Measurements from ENCODE around the gene ANKRD12.
"Not testable (repeated sequence)": the region's sequence is repeated elsewhere in the genome, so short reads cannot be mapped to it uniquely, and the experiment has no call there.

The ANKRD12 gene
- total RNA-seq = 277 to 399 reads per million in 2 donors

DNA sequence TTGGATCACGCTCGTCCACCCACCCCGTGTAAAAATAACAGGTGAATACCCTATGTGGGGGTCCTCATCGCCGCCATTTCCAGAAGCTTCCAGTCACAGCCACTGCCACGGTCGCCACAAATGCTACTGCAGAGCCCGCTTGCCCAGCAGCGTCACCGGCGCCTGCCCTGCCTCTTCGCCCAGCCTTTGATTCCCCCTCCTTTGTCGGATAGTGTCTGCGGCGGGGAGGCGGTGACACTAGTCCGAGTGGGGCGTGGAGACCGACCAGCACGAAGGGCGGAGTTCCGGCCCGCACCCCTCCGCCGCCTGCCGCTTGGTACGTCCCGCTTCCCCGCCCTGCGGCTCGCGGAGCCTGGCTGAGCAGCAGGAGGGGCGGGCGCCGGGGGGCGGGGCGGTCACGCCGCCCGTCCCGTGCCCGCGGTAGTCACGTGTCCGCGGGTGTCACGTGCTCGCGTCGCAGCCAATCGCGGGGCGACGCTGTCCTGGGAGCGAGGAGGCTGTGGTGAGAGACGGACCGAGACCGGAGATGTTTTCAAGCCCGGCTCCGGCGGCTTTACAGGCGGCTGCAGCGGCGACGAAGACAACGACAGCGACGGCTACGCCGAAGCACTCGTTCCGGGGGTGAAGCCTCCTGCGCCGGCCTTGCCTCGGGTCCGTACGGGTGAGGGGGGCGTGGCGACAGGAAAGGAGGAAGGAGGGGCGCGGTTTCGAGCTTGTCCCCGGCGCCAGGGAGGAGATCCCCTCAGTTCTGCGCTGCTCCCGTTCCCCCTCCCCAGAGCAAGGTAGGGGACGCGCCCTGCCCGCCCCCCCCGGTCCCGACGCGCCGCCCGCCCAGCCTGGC lies at the start of gene ANKRD12:
Gene ANKRD12, plus strand, starts transcription at position 467 of the 841 bp plus-strand sequence. CDS start 45,652 bp downstream, outside the sequence.
- peak; percentile 96 to 99 (median 98) for DNase-seq

DNA sequence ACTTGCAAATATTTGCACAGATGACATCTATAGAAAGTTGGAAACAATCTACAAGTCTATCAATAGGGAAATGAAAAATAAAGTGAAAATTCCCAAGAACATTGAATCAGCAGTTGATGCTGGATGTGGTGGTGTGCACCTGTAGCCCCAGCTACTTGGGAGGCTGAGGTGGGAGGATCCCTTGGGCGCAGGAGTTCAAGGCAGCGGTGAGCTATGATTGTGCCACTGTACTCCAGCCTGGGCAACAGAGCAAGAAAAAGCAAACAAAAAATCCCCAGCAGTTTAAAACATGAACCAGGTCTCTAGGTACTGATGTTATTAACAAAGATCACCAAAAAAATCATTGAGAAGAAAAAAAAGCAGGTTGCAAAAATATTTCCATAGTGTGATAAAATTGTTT lies 49.4 kb upstream of the ANKRD12 start:
- no peak for DNase-seq

DNA sequence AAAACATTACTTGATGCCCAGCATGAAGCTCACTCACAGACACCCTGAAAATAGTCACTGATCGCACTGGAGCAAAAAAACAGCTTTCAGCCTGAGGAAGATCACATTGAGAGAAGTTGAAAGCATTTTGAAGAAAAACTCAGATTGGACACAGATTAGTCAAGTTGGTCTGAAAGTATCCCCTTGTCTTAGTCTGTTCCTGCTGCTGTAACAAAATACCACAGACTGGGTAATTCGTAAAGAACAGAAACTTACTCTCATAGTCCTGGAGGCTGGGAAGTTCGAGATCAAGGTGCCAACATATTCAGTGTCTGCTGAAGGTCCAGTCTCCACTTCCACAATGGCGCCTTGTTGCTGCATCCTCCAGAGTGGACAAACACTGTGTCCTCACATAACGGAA lies 48.3 kb upstream of the ANKRD12 start:
- peak in 1 of 5 experiments; percentile 44 for DNase-seq

DNA sequence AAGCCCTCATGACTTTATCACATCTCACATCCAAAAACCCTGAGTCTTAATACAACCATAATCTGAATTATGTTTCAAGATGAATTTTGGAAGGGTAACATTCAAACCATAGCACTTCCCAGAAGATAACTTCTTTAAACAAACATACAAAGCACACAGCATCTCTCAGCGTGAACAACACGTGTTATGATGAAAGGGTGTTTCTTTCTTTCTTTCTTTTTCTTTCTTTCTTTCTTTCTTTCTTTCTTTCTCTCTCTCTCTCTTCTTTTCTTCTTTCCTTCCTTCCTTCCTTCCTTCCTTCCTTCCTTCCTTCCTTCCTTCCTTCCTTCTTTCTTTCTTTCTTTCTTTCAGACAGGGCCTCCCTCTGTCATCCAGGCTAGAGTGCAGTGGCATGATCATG lies 47.9 kb upstream of the ANKRD12 start:
- DNase-seq = not testable (repeated sequence)

DNA sequence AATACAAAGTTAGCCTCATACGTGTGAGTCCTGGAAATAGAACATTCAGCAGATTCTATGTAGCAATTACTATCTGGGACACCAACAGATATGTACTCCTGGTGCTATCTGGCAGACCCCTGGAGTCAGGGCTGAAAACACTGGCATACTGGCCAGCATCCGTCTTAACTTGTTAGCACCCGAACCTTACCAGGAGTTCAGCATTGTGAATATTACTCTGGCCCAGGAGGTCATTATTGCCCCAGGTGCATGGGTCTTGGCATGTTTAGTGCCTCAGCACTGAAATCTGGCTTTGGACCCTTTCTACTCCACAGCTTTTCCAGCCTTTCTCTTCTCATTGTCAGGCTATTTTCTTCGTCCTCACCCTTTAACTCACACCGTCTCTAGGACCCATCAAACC lies 46.0 kb upstream of the ANKRD12 start:
- DNase-seq = no peak

DNA sequence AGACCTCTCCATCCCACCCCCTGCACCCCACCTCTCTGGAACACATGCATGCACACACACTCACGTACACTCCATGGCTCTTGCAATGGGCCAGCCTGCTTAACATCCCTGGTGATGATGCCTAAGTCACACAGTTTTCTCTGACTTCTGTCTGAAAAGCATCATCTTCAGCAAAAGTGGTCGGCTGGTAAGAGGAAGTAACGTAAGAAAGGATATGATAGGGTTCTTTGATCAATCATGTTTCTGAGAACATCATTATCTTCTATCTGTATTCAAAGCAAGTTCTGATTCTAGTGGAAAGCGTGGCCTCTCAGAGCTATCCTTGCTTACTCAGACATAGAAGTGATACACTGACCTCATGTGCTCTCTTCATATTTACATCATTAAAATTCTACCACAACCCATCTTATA lies 45.5 kb upstream of the ANKRD12 start:
- peak in 3 of 5 experiments; percentile 34 to 93 (median 38) for DNase-seq

DNA sequence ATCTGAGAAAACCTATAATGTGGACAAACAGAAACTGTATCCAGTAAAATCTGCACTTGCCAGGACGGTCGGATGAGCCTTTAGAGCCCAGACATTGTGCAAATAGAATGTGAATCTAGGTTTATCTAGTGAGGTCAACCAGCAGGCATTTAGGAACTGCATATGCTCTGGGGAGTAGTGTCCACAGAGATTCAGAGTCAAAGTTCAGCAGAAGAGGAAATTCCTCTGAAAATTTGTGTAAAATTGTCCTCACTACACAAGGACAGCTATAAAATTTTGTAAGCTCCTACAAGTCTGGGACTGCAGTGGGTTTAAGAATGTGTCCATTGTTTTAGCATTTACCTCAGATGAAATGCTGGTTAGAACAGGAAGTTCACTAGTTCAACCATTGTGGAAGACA lies 43.9 kb upstream of the ANKRD12 start:
- DNase-seq = no peak

DNA sequence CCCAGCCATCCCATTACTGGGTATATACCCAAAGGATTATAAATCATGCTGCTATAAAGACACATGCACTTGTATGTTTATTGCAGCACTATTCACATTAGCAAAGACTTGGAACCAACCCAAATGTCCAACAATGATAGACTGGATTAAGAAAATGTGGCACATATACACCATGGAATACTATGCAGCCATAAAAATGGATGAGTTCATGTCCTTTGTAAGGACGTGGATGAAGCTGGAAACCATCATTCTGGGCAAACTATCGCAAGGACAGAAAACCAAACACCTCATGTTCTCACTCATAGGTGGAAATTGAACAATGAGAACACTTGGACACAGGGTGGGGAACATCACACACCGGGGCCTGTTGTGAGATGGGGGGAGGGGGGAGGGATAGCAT lies 43.5 kb upstream of the ANKRD12 start:
- not testable (repeated sequence) for DNase-seq

DNA sequence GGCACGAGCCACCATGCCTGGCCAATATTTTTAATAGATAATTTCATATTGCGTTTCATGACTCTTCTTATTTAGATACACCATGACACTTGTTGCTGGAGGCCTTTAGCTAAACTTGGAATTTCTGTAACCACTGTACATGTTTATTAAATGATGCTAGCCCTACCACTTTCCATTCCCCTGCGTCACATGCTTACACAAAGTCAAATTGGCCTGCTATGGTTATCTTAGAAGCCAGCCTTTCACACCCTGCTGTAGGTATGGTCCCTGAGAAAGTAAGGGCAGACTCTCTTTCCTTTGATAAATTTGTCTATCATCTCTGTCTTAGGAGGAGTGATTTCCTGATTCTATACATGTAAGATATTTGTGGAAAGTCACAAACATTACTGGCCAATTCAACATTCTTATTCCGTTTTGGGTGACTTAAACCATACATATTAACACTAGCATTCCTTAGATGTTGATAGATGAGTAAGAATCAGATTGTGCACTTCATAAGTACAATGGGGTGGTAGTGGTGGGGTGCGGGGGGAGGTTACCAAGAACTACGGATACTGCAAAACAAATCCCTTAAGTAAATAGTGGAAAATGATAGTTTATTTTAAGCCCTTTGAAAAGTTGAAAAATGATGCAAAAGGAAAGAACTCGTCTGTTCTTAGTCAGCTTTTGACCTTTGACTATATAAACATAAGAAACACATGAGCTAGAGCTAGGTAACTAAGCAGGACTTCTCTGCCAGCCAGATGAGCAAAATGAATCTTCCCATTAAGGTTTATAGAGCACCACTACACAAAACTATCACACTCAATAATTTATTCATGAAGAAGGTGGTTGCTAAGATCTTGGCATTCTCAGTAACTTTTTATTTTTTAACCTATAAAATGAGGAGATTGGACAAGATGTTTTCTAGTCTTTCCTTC lies 42.0 kb upstream of the ANKRD12 start:
- peak in 2 of 5 experiments; percentile 64 to 85 for DNase-seq

DNA sequence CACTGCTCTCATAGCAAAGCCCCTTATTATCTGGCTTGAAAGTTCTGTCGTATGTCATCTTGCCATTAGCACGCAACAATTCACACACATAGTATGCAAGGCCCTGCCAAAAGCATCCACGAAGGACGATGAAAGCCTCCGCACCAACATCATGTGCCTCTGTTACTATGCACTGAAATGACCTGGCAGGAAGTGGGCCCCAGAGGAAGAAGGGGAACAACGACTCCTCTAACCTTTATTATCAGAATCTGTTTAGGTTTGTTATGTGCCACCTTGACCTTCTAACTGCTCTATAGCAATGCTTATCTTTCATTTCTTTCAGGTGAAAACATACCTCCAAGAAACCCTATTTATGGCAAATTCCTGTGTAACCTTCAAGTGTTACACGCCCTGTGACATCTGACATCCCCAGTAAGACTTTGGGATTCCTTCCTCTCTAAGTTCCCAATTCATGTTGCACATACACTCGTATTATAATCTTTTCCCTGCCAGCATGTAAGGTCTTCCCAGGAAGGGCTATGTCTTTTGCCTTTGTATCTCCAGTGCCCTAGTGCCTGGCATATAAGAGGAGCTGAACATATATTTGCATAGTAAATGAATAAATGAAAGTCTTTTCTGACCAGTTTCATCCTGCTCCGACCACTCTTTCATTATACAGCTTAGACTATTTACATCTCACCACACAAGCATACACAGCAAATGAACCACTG lies 41.1 kb upstream of the ANKRD12 start:
- peak in 3 of 5 experiments; percentile 41 to 93 (median 52) for DNase-seq

DNA sequence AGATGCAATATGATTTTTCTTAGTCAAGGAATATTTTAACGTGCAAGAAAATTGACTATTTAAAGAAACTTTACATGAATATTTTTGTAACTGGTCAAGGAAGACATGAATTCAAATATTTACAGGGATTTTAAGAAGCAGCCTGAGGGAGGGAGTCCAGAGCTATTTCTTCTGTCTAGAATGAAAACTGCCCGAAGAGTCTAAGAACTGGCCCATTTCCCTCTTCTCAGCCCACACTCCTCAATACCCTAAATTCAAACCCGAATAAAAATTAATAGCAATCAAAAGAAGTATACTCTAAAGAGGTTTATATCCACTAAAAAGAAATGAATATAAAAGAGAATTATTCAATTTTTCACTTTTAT lies 40.6 kb upstream of the ANKRD12 start:
- no peak for DNase-seq

DNA sequence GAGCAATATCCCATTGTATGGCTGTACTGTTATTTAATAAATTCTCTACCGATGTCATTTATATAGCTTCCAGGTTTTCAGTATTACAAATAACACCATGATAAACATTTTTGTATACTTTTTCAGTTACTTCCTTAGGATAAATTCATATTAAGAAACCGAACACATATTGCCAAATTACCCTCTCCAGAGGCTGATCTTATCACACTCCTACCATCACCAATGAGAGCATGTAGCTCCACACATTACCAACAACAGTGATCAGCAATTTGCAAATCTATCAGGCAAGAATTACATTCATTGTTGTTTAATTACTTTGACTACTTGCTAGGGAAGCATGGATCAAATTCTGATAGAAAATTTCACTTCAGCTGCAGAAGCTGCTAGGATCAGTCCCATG lies 39.9 kb upstream of the ANKRD12 start:
- no peak for DNase-seq

DNA sequence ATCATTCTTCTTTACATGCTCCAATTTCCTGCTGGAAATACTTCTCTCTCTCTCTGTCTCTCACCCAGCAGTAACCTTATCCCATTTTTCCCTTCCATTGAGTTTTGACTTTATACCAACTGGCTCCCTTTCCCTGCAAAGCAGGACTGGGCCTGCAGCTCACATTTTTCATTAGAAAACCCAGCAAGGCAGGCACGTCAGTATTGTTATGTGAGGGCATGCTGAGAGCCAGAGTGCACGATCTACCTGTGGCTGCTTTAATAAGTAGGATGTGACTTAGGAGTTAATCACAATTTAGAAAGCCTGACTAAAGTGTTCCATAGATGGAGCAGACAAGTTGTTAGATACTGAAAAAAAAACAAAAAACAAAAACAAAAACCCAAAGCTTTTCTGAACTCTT lies 39.2 kb upstream of the ANKRD12 start:
- DNase-seq = no peak

DNA sequence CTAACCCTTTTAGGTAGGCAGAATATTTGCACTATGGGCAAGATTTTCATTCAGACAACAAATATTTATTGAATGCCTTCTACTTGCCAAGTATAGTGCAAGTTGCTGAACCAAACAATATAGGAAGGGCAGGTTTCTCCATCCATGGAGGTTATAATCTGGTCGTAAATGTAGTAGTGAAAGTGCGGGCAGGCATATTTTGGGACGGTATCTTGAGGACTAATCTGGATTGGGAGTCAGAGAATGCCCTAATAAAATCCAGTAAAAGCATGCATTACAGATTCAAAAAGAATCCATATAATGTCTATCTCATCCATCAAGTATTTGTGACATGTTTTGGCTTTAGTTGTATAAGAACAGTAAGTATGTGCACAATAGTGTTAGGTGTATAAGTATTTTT lies 35.8 kb upstream of the ANKRD12 start:
- no peak for DNase-seq

DNA sequence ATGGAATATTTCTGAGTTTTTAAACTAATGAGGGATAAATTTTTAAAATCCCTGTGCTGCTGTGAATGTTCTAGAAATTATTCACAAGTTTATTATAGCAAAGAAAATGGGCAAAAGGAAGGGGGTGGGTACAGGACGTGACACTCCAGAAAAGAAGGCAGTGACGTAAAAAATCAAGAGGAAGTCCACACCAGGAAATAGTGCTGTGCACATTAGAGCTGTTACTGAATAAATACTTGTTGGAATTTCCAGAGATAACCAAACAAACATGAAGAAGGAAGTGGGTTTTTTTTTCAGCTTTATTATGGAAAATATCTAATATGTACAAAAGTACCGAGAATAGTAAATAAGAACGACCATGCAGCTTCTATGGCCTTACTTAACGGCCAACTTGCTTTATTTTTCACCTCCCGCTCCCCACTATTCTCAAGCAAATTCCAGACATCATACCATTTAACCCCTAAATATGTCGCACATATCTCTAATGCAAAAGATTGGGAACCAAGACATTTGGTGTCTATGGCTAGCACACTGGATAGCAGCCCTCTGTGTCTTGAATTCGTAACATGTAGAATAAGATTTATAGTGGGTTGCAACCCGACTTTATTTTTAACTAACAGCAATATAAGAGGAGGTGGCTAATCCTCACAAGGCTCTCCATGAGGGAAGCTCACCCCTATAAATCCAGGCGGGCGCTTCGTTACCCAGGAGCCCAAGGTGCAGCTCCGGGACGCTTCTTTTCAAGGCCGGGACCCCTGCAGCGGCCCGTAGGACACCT lies 34.7 kb upstream of the ANKRD12 start:
- peak in 2 of 5 experiments; percentile 43 to 85 for DNase-seq

DNA sequence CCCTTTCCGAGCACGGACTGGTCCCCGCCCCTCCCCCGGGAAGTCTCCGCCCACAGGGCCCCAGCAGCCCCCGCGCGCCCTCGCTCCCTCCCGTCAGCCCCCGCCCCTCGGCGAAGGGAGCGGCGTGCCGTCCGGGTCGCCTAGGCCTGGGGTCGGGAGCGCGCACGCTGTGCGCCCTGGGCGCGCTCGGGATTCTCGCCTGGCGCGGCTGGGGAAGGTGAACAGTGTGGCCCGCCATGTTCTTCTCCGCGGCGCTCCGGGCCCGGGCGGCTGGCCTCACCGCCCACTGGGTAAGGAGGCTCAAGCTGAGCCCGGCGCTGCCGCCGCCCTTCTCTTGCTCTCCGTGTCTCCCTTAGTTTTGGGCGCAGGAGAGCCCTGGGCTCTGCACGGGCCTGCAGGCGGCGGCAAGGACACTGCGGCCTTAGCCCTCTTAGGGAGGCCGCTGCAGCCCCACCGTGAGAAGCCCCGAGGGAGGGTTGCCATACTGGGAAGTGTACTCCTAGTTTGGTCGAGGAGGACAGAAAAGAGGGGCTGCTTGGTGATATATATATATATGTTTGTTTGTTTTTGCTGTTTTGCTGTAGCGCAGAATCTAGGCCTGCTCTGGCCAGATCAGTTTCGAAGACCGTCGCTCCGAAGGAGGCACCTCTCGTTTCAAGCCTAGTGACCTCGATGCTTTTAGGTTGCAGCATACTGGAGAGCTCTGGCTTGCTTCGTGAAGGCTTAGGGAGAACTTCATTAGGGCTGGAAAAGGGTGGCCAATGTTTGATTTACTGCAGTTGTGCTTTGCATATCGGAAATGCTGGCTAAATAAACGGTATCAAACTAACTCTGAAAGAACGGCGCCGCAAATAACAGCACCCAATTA lies 33.8 kb upstream of the ANKRD12 start, which contains the start of gene NDUFV2:
Gene NDUFV2, plus strand, starts transcription at position 192 of the 868 bp plus-strand sequence. Its CDS starts 45 bp downstream, at position 237.
- DNase-seq = peak; percentile 93 to 99 (median 96)

DNA sequence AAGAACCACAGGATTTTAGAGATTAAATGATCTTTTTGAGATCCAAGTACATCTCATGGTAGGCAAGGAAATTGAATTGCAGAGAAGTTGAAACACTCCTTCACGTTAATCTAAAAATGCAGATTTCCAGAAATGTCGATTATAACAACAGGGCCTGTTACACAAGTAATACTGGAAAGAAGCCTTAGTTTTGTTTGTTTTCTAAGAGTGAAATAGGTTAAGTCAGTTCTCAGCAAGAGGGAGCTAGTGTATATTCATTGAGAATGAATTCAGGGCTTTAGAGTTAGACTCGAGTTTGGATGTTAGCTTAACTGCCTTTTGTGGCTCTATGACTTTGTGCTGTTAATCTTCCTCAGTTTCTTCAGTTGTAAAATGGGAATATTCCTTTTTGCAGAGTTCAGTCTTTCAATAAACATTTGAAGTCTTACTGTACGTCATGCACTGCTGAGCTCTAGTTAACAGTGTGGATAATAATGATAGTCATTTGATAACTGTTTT lies 33.2 kb upstream of the ANKRD12 start:
- peak in 1 of 5 experiments; percentile 50 for DNase-seq

DNA sequence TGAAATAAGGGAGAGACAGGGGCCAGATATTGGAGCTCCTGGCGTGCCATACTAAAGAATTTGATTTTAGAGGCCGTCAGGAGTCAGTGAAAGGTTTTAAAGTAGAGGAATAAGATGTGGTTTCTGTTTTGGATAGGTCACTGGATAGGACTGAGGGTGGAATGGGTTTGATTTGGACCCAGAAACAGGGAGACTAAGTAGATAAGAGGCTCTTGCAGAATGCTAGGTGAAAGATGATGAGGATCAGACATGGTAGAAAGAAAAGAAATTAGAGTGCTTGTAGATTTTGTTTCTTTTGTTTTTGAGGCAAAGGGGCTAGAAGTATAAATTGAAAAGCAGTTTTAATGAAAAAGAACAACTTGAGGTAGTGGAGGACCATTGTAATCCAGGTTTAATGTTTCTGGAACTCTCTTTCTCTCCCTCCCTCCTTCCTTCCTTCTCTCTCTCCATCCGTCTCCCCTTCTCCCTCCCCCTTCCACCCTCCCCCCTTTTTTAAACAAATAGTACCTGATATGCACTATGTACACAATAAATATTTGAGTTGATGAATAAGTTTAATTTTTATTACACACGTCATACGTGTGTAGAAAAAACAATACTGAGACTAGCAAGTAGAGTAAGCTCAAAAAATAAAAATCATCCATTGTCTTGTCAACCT lies 32.2 kb upstream of the ANKRD12 start:
- DNase-seq = no peak

DNA sequence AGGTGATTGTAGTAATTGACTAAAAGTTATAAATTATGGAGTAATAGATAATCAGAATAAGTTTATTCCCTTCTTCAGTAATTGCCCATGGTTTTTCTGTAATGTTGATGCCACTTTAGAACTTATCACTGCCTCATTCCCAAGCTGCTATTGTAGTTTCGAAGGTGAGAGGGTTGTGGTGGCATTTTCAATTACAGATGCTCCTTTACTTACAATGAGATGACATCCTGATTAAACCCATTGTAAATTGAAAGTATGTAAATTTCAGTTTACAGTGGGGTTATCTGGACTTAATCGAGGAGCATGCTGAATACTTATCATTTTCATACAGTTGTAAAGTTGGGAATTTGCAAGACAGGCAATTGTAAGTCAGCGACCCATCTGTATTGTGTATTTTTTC lies 31.2 kb upstream of the ANKRD12 start:
- DNase-seq = no peak

DNA sequence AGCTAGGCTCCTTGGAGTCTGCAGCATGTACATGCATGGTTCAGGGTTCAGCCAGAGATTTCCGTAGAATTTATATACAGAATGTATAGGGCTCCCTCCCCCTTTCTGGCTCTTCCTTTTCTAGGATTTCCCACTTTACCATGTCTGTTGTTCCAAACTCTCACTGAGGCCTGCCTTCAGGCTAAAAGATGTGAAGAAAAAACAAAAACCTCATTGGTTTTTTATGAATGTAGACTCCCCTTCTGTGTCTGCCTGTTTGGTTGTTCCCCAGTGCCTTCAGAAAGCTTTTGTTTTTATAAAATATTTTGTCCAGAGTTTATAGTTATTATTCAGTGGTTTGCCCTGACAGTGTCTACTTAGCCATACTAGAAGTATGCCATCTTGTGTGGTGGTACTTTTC lies 30.5 kb upstream of the ANKRD12 start:
- no peak for DNase-seq

All from T-helper 2 cell (primary cell).